Central memory CD8-positive, alpha-beta T cell (primary cell): ENCODE measurements around the gene TBX10.
"Not testable (repeated sequence)": the region's sequence is repeated elsewhere in the genome, so short reads cannot be mapped to it uniquely, and the experiment has no call there.

Experiments used
- ATAC-seq: fragments of 150-1000 bp; cut with Tn5 transposase; replicated peaks from 2 replicates; pipeline ENCODE4 v1.10.0; 2022; ENCODE audit warnings: mild to moderate bottlenecking, moderate FRiP score, moderate number of reproducible peaks; ENCODE audit not compliant: poor library complexity, severe bottlenecking; ENCODE audit errors: extremely low read depth
- DNase-seq, 2 donors: peaks; one replicate each; pipeline ENCODE4 v3.0.0; 2021; ENCODE audit warnings: low spot score in 2 of 2
- H3K27ac Mint-ChIP-seq: one replicate; pipeline ENCODE4 v1.8.0; 2022; ENCODE audit warnings: low read depth, mild to moderate bottlenecking, moderate library complexity, mixed read lengths
- H3K27me3 Mint-ChIP-seq: one replicate; pipeline ENCODE4 v1.8.0; 2022; ENCODE audit warnings: mixed read lengths
- H3K36me3 Mint-ChIP-seq: one replicate; pipeline ENCODE4 v1.8.0; 2022; ENCODE audit warnings: mild to moderate bottlenecking, moderate library complexity, mixed read lengths; ENCODE audit not compliant: insufficient read depth
- H3K4me1 Mint-ChIP-seq: one replicate; pipeline ENCODE4 v1.8.0; 2022; ENCODE audit warnings: mixed read lengths
- H3K4me3 Mint-ChIP-seq: one replicate; pipeline ENCODE4 v1.8.0; 2022; ENCODE audit warnings: mild to moderate bottlenecking, moderate library complexity, mixed read lengths
- H3K9me3 Mint-ChIP-seq: one replicate; pipeline ENCODE4 v1.8.0; 2022; ENCODE audit warnings: mixed read lengths

TBX10 gene

DNA sequence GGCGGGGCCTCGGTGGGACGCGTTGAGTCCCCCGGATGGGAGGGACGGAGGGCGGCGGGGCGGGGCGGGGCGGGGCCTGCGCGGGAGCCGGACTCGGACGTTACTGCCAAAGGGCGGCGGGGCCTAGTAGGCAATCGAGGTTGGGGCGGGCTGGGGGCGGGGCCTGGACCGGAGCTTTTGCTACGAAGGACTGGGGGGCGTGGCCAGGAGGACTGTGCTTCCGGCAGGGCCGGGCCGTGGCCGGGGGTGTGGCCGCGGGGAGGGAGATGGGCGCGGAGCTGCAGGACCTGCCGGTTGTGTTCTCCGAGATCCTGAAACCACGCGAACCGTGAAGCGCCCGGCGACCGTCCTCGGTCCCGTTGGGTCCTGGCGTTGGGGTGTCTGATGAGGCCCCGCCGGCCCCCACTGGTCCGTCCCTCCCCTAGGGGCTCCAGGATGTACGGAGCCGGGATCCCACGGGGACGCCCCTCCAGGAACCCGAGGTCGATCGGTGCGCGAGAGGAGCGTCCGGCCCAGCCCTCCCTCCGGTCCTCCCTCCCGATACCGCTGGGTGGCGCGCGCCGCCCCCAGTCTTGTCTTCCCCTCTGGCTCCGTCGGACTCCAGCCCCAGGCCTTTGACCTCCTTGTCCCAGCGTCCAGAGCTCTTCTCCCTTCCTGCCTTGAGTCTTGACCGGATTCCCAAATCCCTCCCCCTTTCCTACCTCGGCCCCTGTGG lies 9.2 kb downstream of the TBX10 start:
- H3K36me3 Mint-ChIP-seq: peaks cover 3% of the 10 kb centered on the region
- H3K27ac Mint-ChIP-seq: peak overlapping the region; percentile 87
- peak; percentile 87 to 90 for DNase-seq
- peak; percentile 66 for ATAC-seq
- no peaks in the 10 kb centered on the region for H3K27me3 Mint-ChIP-seq
- H3K9me3 Mint-ChIP-seq: no peaks in the 10 kb centered on the region
- H3K4me1 Mint-ChIP-seq: peaks cover 13% of the 10 kb centered on the region
- peak overlapping the region; percentile 87 for H3K4me3 Mint-ChIP-seq

DNA sequence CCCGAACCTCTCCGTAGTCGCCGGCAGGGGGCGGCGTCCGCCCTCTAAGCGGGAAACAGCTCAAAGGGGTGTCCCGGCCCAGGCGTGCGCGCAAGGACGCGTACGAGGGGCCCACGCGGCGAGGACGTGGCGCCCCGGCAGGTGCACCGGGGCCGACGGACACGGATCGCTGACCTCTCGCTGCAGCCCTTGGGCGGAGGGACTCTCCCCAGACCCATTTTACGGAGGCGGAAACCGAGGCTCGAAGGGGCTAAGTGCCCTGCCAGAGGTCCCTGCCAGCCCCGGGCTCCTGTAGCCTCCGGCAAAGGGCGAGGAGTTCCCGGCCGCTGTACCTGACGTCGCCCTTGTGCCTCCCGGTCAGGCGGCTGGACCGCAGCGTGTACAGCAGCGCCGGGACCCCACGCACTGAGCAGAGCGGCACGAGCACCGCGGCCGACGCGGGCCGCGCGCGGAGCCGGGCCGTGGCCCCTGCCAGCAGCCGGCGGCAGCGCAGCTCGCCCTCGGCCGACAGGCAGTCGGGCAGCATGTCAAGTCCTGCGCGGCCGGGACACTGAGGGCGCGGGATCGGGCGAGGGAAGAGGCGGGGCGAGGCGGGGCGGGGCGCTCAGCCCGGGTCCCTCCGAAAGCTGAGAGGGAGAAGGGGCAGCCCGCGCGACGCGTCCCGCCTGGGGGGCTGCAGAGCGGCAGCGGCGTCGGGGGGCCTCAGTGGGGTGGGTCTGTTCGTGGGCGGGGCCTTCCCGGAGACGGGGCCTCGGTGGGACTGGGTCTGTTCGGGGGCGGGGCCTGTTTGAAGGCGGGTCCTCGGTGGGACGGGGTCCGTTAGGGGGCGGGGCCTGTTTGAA lies 10.0 kb downstream of the TBX10 start, which contains the start of gene NUDT8:
Gene NUDT8 (minus strand): TSS at position 552 of the 842 bp plus-strand sequence. CDS start 26 bp downstream, at position 526.
- Mint-ChIP-seq H3K27me3 (no peaks in the 10 kb centered on the region), H3K4me3 (peak within 1 kb of the TSS; percentile 87), H3K4me1 (peaks cover 13% of the 10 kb centered on the region), H3K27ac (peak within 1 kb of the TSS; percentile 87), H3K9me3 (no peaks in the 10 kb centered on the region), H3K36me3 (peaks cover 3% of the 10 kb centered on the region)
- DNase-seq (peak; percentile 84 to 90), ATAC-seq (peak; percentile 73)

DNA sequence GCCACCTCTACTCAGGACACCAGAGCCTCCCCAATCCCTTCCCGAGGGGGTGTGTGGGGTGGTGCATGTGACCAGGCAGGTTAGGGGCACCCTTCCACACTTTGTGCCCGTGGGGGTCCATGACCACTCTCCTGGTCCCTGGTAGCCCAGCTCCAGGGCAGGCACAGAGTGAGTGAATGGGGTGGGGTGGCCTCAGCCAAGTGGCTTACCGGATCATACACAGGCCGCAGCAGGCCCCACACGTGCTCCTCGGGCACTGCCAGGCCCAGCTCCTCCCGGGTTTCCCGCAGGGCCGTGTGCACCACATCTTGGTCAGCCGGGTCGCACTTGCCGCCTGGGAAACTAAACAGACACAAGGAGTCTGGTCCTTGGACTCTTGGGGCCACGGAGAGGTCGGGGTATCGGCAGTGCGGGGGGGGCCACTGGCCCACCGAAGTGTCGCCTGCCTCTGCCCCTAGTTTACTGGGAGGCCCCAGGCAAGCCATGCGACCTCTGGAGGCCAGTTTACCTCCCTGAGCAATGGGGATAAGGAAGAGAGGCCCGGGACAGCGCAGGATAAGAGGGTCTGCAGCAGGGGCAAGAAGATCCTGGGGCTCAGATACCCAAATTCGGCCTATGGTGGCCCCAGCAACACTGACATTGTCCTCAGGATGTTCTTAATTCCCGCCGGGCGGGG lies 10.7 kb downstream of the TBX10 start:
- Mint-ChIP-seq H3K36me3 (peaks cover 3% of the 10 kb centered on the region), H3K4me3 (peak overlapping the region; percentile 87)

DNA sequence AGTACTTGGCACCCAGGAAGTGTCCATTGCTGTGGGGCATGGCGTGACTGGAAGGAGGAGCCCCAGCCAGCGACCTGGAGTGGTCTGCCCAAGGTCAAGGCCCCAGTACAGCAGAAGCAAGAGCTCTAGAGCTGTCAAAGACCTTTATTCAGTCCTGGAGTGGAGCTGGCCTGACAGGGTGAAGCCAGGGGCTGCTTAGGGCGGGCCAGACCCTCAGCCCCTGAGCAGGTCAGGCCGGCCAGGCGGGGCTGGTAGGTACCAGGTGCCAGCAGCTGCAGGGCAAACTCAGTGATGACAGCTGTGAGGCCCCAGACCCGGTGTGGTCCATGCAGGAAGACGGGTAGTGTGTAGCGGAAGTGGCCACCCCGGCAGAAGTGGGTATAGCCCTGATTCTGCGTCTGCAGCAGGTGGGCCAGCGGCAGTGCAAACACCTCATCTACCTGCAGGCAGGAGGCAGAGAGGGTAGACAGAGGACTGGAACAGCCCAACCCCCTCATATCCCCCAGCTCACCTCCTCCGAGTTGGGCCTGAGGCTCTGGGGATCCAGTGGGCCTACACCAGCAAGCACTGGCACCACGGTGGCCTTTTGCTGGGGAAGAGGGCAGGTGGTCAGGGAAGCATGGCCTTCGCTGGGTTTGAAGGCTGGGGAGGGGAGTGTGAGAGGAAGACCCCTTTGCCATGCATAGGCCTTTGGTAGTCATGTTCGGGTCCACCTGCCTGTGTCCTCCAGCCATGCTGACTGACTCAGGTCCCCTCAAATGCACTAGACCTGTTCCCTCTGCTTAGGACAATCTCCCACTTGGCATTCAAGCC lies 11.5 kb downstream of the TBX10 start:
- Mint-ChIP-seq H3K4me3 (no peak overlapping the region), H3K36me3 (peaks cover 3% of the 10 kb centered on the region), H3K27me3 (no peaks in the 10 kb centered on the region), H3K9me3 (no peaks in the 10 kb centered on the region), H3K27ac (no peak overlapping the region), H3K4me1 (peaks cover 13% of the 10 kb centered on the region)
- ATAC-seq (no peak), DNase-seq (no peak)

More for the DNA sequence above, 10.7 kb downstream of the TBX10 start:
- Mint-ChIP-seq H3K9me3 (no peaks in the 10 kb centered on the region), H3K27me3 (no peaks in the 10 kb centered on the region), H3K27ac (peak overlapping the region; percentile 61), H3K4me1 (peaks cover 13% of the 10 kb centered on the region)
- ATAC-seq (no peak), DNase-seq (no peak)

DNA sequence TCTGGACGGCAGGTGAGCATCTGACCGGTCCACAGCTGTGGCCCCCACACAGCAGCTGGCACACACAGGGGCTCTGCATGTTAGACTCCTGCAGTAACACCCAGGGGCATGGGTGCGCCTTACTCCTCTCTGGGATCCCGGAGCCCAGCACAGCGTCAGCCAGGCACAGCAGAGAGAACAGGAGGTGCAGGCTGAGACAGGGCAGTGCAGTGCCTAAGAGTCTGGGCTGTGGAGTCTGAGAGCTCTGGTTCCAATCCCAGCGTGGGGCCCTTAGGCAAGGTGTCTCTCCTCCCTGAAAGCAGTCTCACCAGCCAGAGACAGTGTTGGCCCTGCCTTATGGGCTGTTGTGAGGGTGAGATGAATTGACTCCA lies 12.1 kb downstream of the TBX10 start:
- DNase-seq (no peak), ATAC-seq (no peak)
- Mint-ChIP-seq H3K27ac (peak overlapping the region; percentile 58), H3K27me3 (no peaks in the 10 kb centered on the region), H3K9me3 (no peaks in the 10 kb centered on the region), H3K4me1 (peaks cover 13% of the 10 kb centered on the region), H3K4me3 (no peak overlapping the region), H3K36me3 (peaks cover 3% of the 10 kb centered on the region)

DNA sequence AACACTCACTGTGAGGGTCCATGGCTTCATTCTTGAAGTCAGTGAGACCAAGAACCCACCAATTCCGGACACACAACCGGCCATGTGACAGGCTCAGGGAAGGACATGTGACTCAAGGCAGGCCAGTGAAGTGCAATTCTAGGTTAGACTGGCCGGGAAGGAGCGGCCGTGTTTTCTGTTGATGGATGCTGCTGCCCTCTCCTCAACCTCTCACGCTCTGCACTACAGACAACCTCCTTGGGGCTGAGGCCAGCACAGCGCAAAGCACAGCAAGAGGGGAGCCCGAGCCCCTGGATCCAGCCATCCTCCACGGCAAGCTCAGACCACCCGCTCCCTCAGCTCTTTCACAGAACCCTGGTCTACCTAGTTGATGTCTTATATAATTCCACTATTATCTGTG lies 12.6 kb downstream of the TBX10 start:
- H3K27me3 Mint-ChIP-seq: no peaks in the 10 kb centered on the region
- no peak for DNase-seq
- H3K4me1 Mint-ChIP-seq: peaks cover 13% of the 10 kb centered on the region
- no peak for ATAC-seq
- peaks cover 3% of the 10 kb centered on the region for H3K36me3 Mint-ChIP-seq
- no peak overlapping the region for H3K4me3 Mint-ChIP-seq
- peak overlapping the region; percentile 58 for H3K27ac Mint-ChIP-seq
- H3K9me3 Mint-ChIP-seq: no peaks in the 10 kb centered on the region

DNA sequence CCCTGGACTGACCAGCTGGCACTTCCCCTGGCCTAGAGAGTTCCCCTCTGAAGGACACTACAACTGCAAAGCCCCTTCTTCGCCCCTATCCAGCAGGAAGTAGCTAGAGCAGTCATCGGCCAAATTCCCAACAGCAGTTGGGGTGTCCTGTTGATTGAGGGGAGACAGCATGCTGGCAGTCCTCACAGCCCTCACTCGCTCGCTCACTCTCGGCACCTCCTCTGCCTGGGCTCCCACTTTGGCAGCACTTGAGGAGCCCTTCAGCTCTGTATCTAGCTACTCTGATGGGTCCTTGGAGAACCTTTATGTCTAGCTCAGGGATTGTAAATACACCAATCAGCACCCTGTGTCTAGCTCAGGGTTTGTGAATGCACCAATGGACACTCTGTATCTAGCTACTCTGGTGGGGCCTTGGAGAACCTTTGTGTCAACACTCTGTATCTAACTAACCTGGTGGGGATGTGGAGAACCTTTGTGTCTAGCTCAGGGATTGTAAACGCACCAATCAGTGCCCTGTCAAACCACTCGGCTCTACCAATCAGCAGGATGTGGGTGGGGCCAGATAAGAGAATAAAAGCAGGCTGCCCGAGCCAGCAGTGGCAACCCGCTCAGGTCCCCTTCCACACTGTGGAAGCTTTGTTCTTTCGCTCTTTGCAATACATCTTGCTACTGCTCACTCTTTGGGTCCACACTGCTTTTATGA lies 13.3 kb downstream of the TBX10 start:
- not testable (repeated sequence) for H3K9me3 Mint-ChIP-seq, ATAC-seq, H3K36me3 Mint-ChIP-seq, H3K27ac Mint-ChIP-seq, H3K4me3 Mint-ChIP-seq, DNase-seq, H3K27me3 Mint-ChIP-seq
- peaks cover 12% of the 10 kb centered on the region for H3K4me1 Mint-ChIP-seq

DNA sequence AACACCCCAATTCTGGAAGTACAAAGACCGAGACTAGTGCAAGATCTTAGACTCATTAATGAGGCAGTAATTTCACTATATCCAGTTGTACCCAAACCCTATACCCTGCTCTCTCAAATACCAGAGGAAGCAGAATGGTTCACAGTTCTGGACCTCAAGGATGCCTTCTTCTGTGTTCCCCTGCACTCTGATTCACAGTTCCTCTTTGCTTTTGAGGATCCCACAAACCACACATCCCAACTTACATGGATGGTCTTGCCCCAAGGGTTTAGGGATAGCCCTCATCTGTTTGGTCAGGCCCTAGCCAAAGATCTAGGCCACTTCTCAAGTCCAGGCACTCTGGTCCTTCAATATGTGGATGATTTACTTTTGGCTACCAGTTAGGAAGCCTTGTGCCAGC lies 15.8 kb downstream of the TBX10 start:
- not testable (repeated sequence) for H3K36me3 Mint-ChIP-seq

DNA sequence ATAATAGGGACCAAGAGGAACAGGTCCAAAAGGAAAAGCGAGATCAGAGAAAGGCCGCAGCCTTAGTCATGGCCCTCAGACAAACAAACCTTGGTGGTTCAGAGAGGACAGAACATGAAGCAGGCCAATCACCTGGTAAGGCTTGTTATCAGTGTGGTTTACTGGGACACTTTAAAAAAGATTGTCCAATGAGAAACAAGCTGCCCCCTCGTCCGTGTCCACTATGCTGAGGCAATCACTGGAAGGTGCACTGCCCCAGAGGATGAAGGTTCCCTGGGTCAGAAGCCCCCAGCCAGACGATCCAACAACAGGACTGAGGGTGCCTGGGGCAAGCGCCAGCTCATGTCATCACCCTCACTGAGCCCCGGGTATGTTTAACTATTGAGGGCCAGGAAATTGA lies 16.7 kb downstream of the TBX10 start:
- H3K27ac Mint-ChIP-seq, H3K27me3 Mint-ChIP-seq, ATAC-seq, DNase-seq, H3K9me3 Mint-ChIP-seq, H3K36me3 Mint-ChIP-seq, H3K4me1 Mint-ChIP-seq, H3K4me3 Mint-ChIP-seq: not testable (repeated sequence)

More for the DNA sequence above, 15.8 kb downstream of the TBX10 start:
- not testable (repeated sequence) for H3K27ac Mint-ChIP-seq, H3K9me3 Mint-ChIP-seq, H3K27me3 Mint-ChIP-seq, H3K4me3 Mint-ChIP-seq, H3K4me1 Mint-ChIP-seq, ATAC-seq, DNase-seq

DNA sequence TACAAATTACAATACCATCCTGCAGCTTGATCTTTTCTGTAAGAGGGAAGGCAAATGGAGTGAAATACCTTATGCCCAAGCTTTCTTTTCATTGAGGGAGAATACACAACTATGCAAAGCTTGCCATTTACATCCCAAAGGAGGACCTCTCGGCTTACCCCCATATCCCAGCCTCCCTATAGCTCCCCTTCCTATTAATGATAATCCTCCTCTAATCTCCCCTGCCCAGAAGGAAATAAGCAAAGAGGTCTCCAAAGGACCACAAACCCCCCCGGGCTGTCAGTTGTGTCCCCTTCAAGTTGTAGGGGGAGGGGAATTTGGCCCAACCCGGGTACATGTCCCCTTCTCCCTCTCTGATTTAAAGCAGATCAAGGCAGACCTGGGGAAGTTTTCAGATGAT lies 17.6 kb downstream of the TBX10 start:
- not testable (repeated sequence) for H3K27ac Mint-ChIP-seq, ATAC-seq, DNase-seq, H3K4me3 Mint-ChIP-seq, H3K4me1 Mint-ChIP-seq, H3K27me3 Mint-ChIP-seq, H3K9me3 Mint-ChIP-seq, H3K36me3 Mint-ChIP-seq

DNA sequence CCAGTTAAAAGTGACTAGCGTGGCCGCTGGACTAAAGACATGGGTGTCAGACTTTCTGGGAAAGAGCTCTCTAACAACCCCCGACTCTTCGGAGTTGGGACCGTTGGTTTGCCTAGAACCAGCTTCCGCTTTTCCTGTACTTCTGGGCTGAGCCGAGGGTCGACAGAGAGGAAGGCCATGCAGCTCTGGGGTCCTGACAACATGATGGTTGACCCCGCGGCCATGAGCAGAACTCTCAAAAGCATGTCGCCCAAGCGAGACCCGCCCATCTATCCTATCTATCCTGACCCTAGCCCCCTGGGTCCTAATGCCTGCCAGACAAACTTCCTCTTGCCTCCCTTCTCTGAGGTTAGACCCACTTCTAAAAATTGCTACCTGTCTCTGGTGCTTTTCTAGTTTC lies 18.9 kb downstream of the TBX10 start:
- peaks cover 17% of the 10 kb centered on the region for H3K4me1 Mint-ChIP-seq
- H3K27ac Mint-ChIP-seq, H3K4me3 Mint-ChIP-seq, ATAC-seq, H3K9me3 Mint-ChIP-seq, DNase-seq, H3K27me3 Mint-ChIP-seq, H3K36me3 Mint-ChIP-seq: not testable (repeated sequence)
